Esophagus (tissue), 2 donors: ENCODE measurements around the gene HSD17B11. TPM values are rescaled to one million over a fixed set of nuclear protein-coding genes. Genes with fewer than 3 reads are reported as not detected.
"Not testable (repeated sequence)": the region's sequence is repeated elsewhere in the genome, so short reads cannot be mapped to it uniquely, and the experiment has no call there.

ENCODE experiments used
- H3K27ac ChIP-seq, 2 donors: one replicate each; pipeline ENCODE4 v1.5.1; 2013; ENCODE audit warnings: low read depth in 2 of 2, mild to moderate bottlenecking in 2 of 2, inconsistent platforms in 1 of 2, low read length in 1 of 2, moderate library complexity in 1 of 2
- H3K27me3 ChIP-seq, 2 donors: one replicate each; pipeline ENCODE4 v1.6.1; 2013; ENCODE audit warnings: low read length in 2 of 2, control low read depth in 1 of 2, mild to moderate bottlenecking in 1 of 2; ENCODE audit not compliant: insufficient read depth in 2 of 2, control insufficient read depth in 1 of 2
- H3K36me3 ChIP-seq, 2 donors: one replicate each; pipeline ENCODE4 v1.6.1; 2013; ENCODE audit warnings: low read length in 1 of 2; ENCODE audit not compliant: control insufficient read depth in 2 of 2, insufficient read depth in 2 of 2
- H3K4me1 ChIP-seq, 2 donors: one replicate each; pipeline ENCODE4 v1.6.1; 2013; ENCODE audit warnings: low read length in 1 of 2; ENCODE audit not compliant: control insufficient read depth in 2 of 2, insufficient read depth in 2 of 2
- H3K4me3 ChIP-seq, 2 donors: one replicate each; pipeline ENCODE4 v1.5.1; 2013; ENCODE audit warnings: low read length in 2 of 2, mild to moderate bottlenecking in 2 of 2, low read depth in 1 of 2, moderate library complexity in 1 of 2
- H3K9me3 ChIP-seq, 2 donors: one replicate each; pipeline ENCODE4 v1.6.1; 2013; ENCODE audit warnings: mild to moderate bottlenecking in 2 of 2, low read depth in 1 of 2, low read length in 1 of 2, moderate library complexity in 1 of 2; ENCODE audit not compliant: control insufficient read depth in 2 of 2, insufficient read depth in 1 of 2
- WGBS, 2 donors: extraction: QIAGEN DNeasy Blood & Tissue Kit; methylation state at CpG; one replicate each; pipeline ENCODE4 v1.1.7; 2013; 5-methylcytosine and 5-hydroxymethylcytosine counted together
- polyA plus RNA-seq, 2 donors: library from polyadenylated mRNA; stranded (reverse); fragments of 200-250 nt; gene quantifications; one replicate each; pipeline ENCODE4 v1.2.3, GENCODE V29; 2013
- donor health status: healthy with polysubstance abuse.
- donor health status: Bipolar disorder and iron deficiency.

The HSD17B11 gene
- polyA plus RNA-seq = 1 to 10 TPM; 6.6 to 9.9 TPM

- peaks cover 0 to 5% of the 10 kb centered on the region in 2 donors for H3K4me1 ChIP-seq
- no peaks in the 10 kb centered on the region for H3K36me3 ChIP-seq
- H3K9me3 ChIP-seq = no peaks in the 10 kb centered on the region
- H3K27me3 ChIP-seq = no peaks in the 10 kb centered on the region
- peak within 1 kb of the TSS; percentile 77 to 89 for H3K27ac ChIP-seq
- H3K4me3 ChIP-seq = peak within 1 kb of the TSS; percentile 57 to 86
- 0 to 1% methylated on average over 32 of the region's 32 CpGs for WGBS, 2 donors
These were observed at the start of gene HSD17B11 for GRCh38 chr4:87390891-87391575. Gene HSD17B11, minus strand, starts transcription at chr4:87391188. Its CDS starts 118 bp downstream, at chr4:87391070.

GRCh38 chr4:87433342-87433741 lies 42.4 kb upstream of the HSD17B11 start:
- H3K27ac ChIP-seq = no peak overlapping the region
- no peaks in the 10 kb centered on the region for H3K9me3 ChIP-seq
- no peaks in the 10 kb centered on the region for H3K4me1 ChIP-seq
- H3K36me3 ChIP-seq = no peaks in the 10 kb centered on the region
- no peak overlapping the region for H3K4me3 ChIP-seq
- no peaks in the 10 kb centered on the region for H3K27me3 ChIP-seq
- WGBS, 2 donors = 89 to 94% methylated on average over 2 of the region's 2 CpGs

- WGBS, 2 donors = 91 to 95% methylated on average over 2 of the region's 2 CpGs
These were observed 39.0 kb upstream of the HSD17B11 start for GRCh38 chr4:87430038-87430437.

GRCh38 chr4:87428979-87429378 lies 38.0 kb upstream of the HSD17B11 start:
- 93 to 96% methylated on average over 6 of the region's 6 CpGs for WGBS, 2 donors
- Histone ChIP-seq H3K36me3 (no peaks in the 10 kb centered on the region), H3K4me1 (peaks cover 0 to 4% of the 10 kb centered on the region in 2 donors), H3K9me3 (no peaks in the 10 kb centered on the region), H3K27me3 (no peaks in the 10 kb centered on the region), H3K4me3 (no peak overlapping the region), H3K27ac (no peak overlapping the region)

More at GRCh38 chr4:87430038-87430437, 39.0 kb upstream of the HSD17B11 start:
- Histone ChIP-seq H3K36me3 (no peaks in the 10 kb centered on the region), H3K4me1 (peaks cover 0 to 2% of the 10 kb centered on the region in 2 donors), H3K9me3 (no peaks in the 10 kb centered on the region), H3K27ac (no peak overlapping the region), H3K4me3 (no peak overlapping the region), H3K27me3 (no peaks in the 10 kb centered on the region)

GRCh38 chr4:87427518-87427868 lies 36.5 kb upstream of the HSD17B11 start:
- H3K36me3 ChIP-seq = no peaks in the 10 kb centered on the region
- H3K27ac ChIP-seq = no peak overlapping the region
- no peaks in the 10 kb centered on the region for H3K27me3 ChIP-seq
- 32 to 34% methylated on average over 1 of the region's 1 CpG for WGBS, 2 donors
- no peaks in the 10 kb centered on the region for H3K9me3 ChIP-seq
- H3K4me1 ChIP-seq = peaks cover 0 to 4% of the 10 kb centered on the region in 2 donors
- H3K4me3 ChIP-seq = no peak overlapping the region

- no peaks in the 10 kb centered on the region for H3K27me3 ChIP-seq
- peaks cover 0 to 4% of the 10 kb centered on the region in 2 donors for H3K4me1 ChIP-seq
- no peaks in the 10 kb centered on the region for H3K36me3 ChIP-seq
- no peak overlapping the region for H3K27ac ChIP-seq
- no peak overlapping the region for H3K4me3 ChIP-seq
- no peaks in the 10 kb centered on the region for H3K9me3 ChIP-seq
- WGBS, 2 donors = 85 to 92% methylated on average over 3 of the region's 3 CpGs
These were observed 36.0 kb upstream of the HSD17B11 start for GRCh38 chr4:87426865-87427517.

- WGBS, 2 donors = 90 to 91% methylated on average over 2 of the region's 2 CpGs
- Histone ChIP-seq H3K36me3 (no peaks in the 10 kb centered on the region), H3K9me3 (no peaks in the 10 kb centered on the region), H3K4me3 (no peak overlapping the region), H3K27ac (no peak overlapping the region), H3K4me1 (peaks cover 0 to 5% of the 10 kb centered on the region in 2 donors), H3K27me3 (no peaks in the 10 kb centered on the region)
These were observed 34.7 kb upstream of the HSD17B11 start for GRCh38 chr4:87425711-87426110.

GRCh38 chr4:87424099-87424543 lies 33.1 kb upstream of the HSD17B11 start:
- H3K4me1 ChIP-seq, H3K36me3 ChIP-seq, H3K27me3 ChIP-seq, H3K27ac ChIP-seq, H3K9me3 ChIP-seq: not testable (repeated sequence)
- H3K4me3 ChIP-seq = peak overlapping the region in 1 of 2 donors; percentile 99
- WGBS, 2 donors = 82 to 92% methylated on average over 22 of the region's 22 CpGs

GRCh38 chr4:87423317-87424098 lies 32.5 kb upstream of the HSD17B11 start:
- no peaks in the 10 kb centered on the region for H3K27me3 ChIP-seq
- WGBS, 2 donors = 11 to 12% methylated on average over 3 of the region's 3 CpGs
- no peaks in the 10 kb centered on the region for H3K36me3 ChIP-seq
- no peaks in the 10 kb centered on the region for H3K9me3 ChIP-seq
- peak overlapping the region in 1 of 2 donors; percentile 99 for H3K4me3 ChIP-seq
- peaks cover 0 to 5% of the 10 kb centered on the region in 2 donors for H3K4me1 ChIP-seq
- H3K27ac ChIP-seq = no peak overlapping the region
